Uterus (tissue), 2 donors: ENCODE results near the gene ANAPC13.

Experiments
- CTCF ChIP-seq, 4 experiments: fragments of 200-600 bp in 2 of 4; fragments of 450-650 bp in 2 of 4; sonication (generic) in 2 of 4; IDR thresholded peaks; one replicate each; pipeline ENCODE4 v1.5.1; 2016 to 2019; ENCODE audit warnings: antibody characterized with exemption in 4 of 4, mild to moderate bottlenecking in 2 of 4, moderate library complexity in 1 of 4
- POLR2A ChIP-seq, 2 donors: fragments of 450-650 bp; IDR thresholded peaks; one replicate each; pipeline ENCODE4 v1.6.1; 2016; ENCODE audit warnings: antibody characterized with exemption in 2 of 2, mild to moderate bottlenecking in 1 of 2, moderate library complexity in 1 of 2

- no peak for TF ChIP-seq CTCF (IDR thresholded peaks at IDR 0.05)
- no peak for TF ChIP-seq POLR2A (IDR thresholded peaks at IDR 0.05)
These were observed 27.3 kb downstream of the ANAPC13 start for GRCh38 chr3:134458406-134458945.
